Measurements from ENCODE around the gene UGP2. TPM values are rescaled to one million over a fixed set of nuclear protein-coding genes. Genes with fewer than 3 reads are reported as not detected.

UGP2 gene
- total RNA-seq, 1 experiment from 2014 or later = 883 TPM

DNA sequence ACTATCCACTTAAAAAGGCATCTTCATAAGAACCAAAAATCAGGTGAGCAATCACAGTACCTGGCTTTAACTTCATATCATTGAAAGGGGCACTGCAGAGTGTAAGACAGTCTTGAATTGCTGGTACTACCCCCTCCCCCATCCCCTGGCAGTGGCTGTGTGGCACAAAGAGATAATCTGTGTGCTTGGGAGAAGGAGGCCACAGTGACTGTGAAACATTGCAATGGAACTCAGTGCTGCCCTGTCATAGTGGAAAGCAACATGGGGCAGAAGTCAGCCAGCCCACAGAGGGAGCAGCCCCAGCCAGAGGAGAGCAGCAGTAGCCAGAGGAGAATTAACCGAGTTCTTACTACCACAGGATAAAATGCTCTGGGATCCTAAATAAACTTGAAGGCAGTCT is 45.3 kb upstream of the UGP2 start:
- Histone ChIP-seq H3K18ac (ENCODE audit: insufficient read length, low read depth, low read length) (no peak overlapping the region), H3K4ac (ENCODE audit: low read depth, low read length) (no peak overlapping the region), H2BK12ac (ENCODE audit: insufficient read length, low read depth, low read length) (no peak overlapping the region), H3K79me2 (ENCODE audit: insufficient read depth, low read length) (no peaks in the 10 kb centered on the region), H3K9ac (ENCODE audit: extremely low read depth, insufficient read length, low read length) (no peak overlapping the region), H3K4me2 (ENCODE audit: insufficient read depth, insufficient read length, low read length) (no peak overlapping the region), H3K23ac (ENCODE audit: insufficient read length, low read depth, low read length) (no peak overlapping the region), H3K56ac (ENCODE audit: insufficient read length, low read depth, low read length) (no peak overlapping the region), H2BK15ac (ENCODE audit: low read depth, low read length) (no peak overlapping the region), H2BK5ac (ENCODE audit: insufficient read length, low read length) (no peak overlapping the region), H3K4me1 (ENCODE audit: insufficient read depth, low read length) (no peaks in the 10 kb centered on the region), H4K5ac (ENCODE audit: insufficient read length, low read depth, low read length) (no peak overlapping the region), H3T11ph (ENCODE audit: low read length) (no peak overlapping the region), H2AFZ (ENCODE audit: low read length) (no peak overlapping the region), H2AK5ac (ENCODE audit: insufficient read length, low read length) (no peak overlapping the region), H2BK20ac (ENCODE audit: low read depth, low read length, poor library complexity, severe bottlenecking) (no peak overlapping the region), H3K14ac (ENCODE audit: insufficient read depth, low read length) (no peak overlapping the region), H3K79me1 (ENCODE audit: insufficient read depth, low read depth, low read length, poor library complexity, severe bottlenecking) (no peaks in the 10 kb centered on the region), H3K9me3 (ENCODE audit: control insufficient read depth, low read depth, low read length) (no peaks in the 10 kb centered on the region), H4K20me1 (ENCODE audit: control insufficient read depth, insufficient read depth, insufficient read length) (no peaks in the 10 kb centered on the region), H3K27ac (ENCODE audit: insufficient read length, low read depth, low read length) (no peak overlapping the region), H4K91ac (ENCODE audit: insufficient read length, low read depth, low read length) (no peak overlapping the region), H3K23me2 (ENCODE audit: insufficient read length, low read depth, low read length, poor library complexity, severe bottlenecking) (no peaks in the 10 kb centered on the region), H2BK120ac (ENCODE audit: low read depth, low read length, poor library complexity, severe bottlenecking) (no peak overlapping the region), H4K8ac (replicated peaks; ENCODE audit: insufficient read length, low read depth, low read length) (no peak overlapping the region), H3K27me3 (ENCODE audit: insufficient read depth, low read length) (no peaks in the 10 kb centered on the region; the same call in 1 of the 2 replicates)
- WGBS (ENCODE audit: extremely low coverage, insufficient read length, low lambda C conversion rate) = no CpG with 5 or more reads among the region's 1 CpG
- peaks cover 0 to 7% (median 2%) of the 10 kb centered on the region in 3 experiments; a peak in 4 of 7 replicates for H3K36me3 Mint-ChIP-seq (ENCODE audit: insufficient read depth in 1 of 3, low read depth in 3 of 3)
- H3K27ac Mint-ChIP-seq = peak overlapping the region in 2 of 3 experiments; percentile 54 to 68; a peak in 3 of 7 replicates
- H3K4me3 Mint-ChIP-seq = no peak overlapping the region
- no peak for DNase-seq
- no peaks in the 10 kb centered on the region; a peak in 1 of 5 replicates for H3K9me3 Mint-ChIP-seq
- no peaks in the 10 kb centered on the region for H3K27me3 Mint-ChIP-seq (ENCODE audit: low read depth)
- TF ChIP-seq, protein P1, sequence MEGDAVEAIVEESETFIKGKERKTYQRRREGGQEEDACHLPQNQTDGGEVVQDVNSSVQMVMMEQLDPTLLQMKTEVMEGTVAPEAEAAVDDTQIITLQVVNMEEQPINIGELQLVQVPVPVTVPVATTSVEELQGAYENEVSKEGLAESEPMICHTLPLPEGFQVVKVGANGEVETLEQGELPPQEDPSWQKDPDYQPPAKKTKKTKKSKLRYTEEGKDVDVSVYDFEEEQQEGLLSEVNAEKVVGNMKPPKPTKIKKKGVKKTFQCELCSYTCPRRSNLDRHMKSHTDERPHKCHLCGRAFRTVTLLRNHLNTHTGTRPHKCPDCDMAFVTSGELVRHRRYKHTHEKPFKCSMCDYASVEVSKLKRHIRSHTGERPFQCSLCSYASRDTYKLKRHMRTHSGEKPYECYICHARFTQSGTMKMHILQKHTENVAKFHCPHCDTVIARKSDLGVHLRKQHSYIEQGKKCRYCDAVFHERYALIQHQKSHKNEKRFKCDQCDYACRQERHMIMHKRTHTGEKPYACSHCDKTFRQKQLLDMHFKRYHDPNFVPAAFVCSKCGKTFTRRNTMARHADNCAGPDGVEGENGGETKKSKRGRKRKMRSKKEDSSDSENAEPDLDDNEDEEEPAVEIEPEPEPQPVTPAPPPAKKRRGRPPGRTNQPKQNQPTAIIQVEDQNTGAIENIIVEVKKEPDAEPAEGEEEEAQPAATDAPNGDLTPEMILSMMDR (conservative IDR thresholded peaks at IDR 0.05) = no peak
- peaks cover 14 to 20% of the 10 kb centered on the region in 2 experiments for H3K4me1 Mint-ChIP-seq

Measured in H9 (cell line).